ENCODE data around the gene CD300LD.

The CD300LD gene

GRCh38 chr17:74571621-74572270 lies 20.3 kb downstream of the CD300LD start:
- H3K27ac ChIP-seq (ENCODE audit: low read depth, low read length), result no peak overlapping the region
- H3K4me2 ChIP-seq (ENCODE audit: low read length), result no peak overlapping the region
- H3K79me2 ChIP-seq (ENCODE audit: control insufficient read depth, low read length), result no peaks in the 10 kb centered on the region
- TF ChIP-seq, protein P1, sequence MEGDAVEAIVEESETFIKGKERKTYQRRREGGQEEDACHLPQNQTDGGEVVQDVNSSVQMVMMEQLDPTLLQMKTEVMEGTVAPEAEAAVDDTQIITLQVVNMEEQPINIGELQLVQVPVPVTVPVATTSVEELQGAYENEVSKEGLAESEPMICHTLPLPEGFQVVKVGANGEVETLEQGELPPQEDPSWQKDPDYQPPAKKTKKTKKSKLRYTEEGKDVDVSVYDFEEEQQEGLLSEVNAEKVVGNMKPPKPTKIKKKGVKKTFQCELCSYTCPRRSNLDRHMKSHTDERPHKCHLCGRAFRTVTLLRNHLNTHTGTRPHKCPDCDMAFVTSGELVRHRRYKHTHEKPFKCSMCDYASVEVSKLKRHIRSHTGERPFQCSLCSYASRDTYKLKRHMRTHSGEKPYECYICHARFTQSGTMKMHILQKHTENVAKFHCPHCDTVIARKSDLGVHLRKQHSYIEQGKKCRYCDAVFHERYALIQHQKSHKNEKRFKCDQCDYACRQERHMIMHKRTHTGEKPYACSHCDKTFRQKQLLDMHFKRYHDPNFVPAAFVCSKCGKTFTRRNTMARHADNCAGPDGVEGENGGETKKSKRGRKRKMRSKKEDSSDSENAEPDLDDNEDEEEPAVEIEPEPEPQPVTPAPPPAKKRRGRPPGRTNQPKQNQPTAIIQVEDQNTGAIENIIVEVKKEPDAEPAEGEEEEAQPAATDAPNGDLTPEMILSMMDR (IDR thresholded peaks at IDR 0.05; ENCODE audit: low read depth, low read length, poor library complexity, severe bottlenecking), result no peak
- TF ChIP-seq EZH2phosphoT487 (IDR thresholded peaks at IDR 0.05; ENCODE audit: borderline replicate concordance, low read length), result no peak
- H3K27me3 ChIP-seq (ENCODE audit: control insufficient read depth, low read length), result peaks cover 4% of the 10 kb centered on the region; the same call in 1 of the 2 replicates
- no peaks in the 10 kb centered on the region for H3K4me1 ChIP-seq (ENCODE audit: control insufficient read depth, low read length)
- H3F3A ChIP-seq (ENCODE audit: control insufficient read depth, insufficient read depth), result no peaks in the 10 kb centered on the region
- no peak overlapping the region for H3K4me3 ChIP-seq (ENCODE audit: low read length)
- H3K36me3 ChIP-seq (ENCODE audit: control insufficient read depth, low read length), result no peaks in the 10 kb centered on the region
- no peaks in the 10 kb centered on the region for H4K20me1 ChIP-seq (ENCODE audit: control insufficient read depth, insufficient read depth, low read depth, low read length)
- H3K9me3 ChIP-seq (ENCODE audit: control insufficient read depth, insufficient read depth, low read length), result no peaks in the 10 kb centered on the region
- H3K9me2 ChIP-seq (replicated peaks; ENCODE audit: control insufficient read depth, low read length), result no peaks in the 10 kb centered on the region

DNA sequence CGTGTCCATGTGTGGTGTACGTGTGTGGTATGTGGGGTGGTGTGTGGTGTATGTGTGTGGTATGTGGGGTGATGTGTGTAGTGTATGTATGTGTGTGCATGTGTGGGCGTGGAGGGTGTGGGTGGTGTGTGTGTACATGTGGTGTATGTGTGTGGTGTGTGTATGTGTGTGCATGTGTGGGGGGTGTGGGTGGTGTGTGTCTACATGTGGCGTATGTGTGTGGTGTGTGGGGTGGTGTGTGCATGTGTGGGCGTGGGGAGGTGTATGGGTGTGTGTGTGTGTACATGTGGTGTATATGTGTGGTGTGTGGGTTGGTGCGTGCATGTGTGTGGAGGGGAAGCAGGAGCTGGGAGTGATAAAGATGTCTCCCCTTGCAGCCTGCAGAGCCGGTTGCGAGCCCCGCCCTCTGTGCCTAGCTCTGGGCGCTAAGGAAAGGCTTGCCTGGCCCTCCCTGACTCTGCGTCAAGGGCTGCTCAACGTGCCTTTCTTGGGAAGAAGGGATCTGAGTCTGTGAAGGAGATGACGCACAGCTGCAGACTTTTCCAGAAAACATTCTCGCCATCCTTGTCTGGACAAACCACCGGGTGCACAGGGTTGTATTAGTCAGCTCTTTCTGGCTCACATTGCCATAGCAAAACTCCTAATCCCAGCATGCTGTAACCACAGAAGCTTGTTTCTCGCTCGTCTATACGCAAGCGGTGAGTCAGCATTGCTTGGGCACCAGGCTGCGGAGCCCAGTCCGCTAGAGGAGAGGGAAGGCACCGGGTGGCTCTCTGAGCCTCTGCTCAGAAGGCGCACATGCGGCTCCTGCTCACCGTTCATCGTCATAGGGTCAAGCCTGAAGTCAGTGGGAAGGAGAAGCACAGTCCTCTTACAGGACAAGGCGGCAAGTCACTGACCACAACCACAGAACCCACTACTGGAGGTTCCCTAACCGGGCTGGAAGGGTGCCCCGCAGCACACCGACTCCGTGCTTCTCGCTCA lies 22.8 kb downstream of the CD300LD start:
- Histone ChIP-seq H3K27me3 (ENCODE audit: control insufficient read depth, low read length) (peaks cover 4% of the 10 kb centered on the region; the same call in 1 of the 2 replicates), H3K4me1 (ENCODE audit: control insufficient read depth, low read length) (no peaks in the 10 kb centered on the region), H3F3A (ENCODE audit: control insufficient read depth, insufficient read depth) (no peaks in the 10 kb centered on the region), H3K36me3 (ENCODE audit: control insufficient read depth, low read length) (no peaks in the 10 kb centered on the region), H3K27ac (ENCODE audit: low read depth, low read length) (no peak overlapping the region), H3K9me3 (ENCODE audit: control insufficient read depth, insufficient read depth, low read length) (no peaks in the 10 kb centered on the region), H3K79me2 (ENCODE audit: control insufficient read depth, low read length) (no peaks in the 10 kb centered on the region), H3K9me2 (replicated peaks; ENCODE audit: control insufficient read depth, low read length) (no peaks in the 10 kb centered on the region), H4K20me1 (ENCODE audit: control insufficient read depth, insufficient read depth, low read depth, low read length) (no peaks in the 10 kb centered on the region), H3K4me3 (ENCODE audit: low read length) (no peak overlapping the region), H3K4me2 (ENCODE audit: low read length) (no peak overlapping the region)
- TF ChIP-seq EZH2phosphoT487 (IDR thresholded peaks at IDR 0.05; ENCODE audit: borderline replicate concordance, low read length), result no peak
- TF ChIP-seq, protein P1 (IDR thresholded peaks at IDR 0.05; ENCODE audit: low read depth, low read length, poor library complexity, severe bottlenecking), result no peak

DNA sequence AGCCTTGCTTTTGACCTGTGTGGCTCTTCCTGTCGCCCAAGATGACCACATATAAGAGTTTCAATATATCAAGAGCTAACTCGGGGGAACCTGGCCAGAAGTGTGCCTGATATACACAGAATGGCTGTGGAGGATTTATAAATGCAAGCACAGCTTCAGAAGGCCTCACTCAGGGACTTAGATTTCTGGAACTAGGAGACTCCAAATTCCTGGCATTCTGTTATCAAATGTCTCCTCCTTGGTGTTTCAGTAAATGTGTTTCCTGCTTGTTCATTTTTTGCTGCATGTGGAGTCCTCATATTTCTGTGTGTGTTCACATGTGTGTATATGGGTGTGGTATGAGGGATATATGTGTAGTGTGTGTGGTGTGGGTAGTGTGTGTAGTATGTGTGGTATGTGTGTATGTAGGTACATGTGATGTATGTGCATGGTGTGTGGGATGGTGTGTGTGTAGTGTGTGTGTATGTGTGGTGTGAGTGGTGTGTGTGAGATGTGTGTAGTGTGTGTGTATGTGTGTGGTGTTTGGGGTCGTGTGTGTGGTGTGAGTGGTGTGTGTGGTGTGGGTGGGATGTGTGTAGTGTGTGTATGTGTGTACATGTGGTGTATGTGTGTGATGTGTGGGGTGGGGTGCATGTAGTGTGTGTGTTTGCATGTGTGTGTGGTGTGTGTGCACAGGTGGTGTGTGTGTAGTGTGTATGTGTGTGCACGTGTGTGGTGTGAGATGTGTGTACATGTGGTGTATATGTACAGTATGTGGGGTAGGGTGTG lies 23.8 kb downstream of the CD300LD start:
- Histone ChIP-seq H4K20me1 (ENCODE audit: control insufficient read depth, insufficient read depth, low read depth, low read length) (no peaks in the 10 kb centered on the region), H3K27ac (ENCODE audit: low read depth, low read length) (no peak overlapping the region), H3K9me3 (ENCODE audit: control insufficient read depth, insufficient read depth, low read length) (no peaks in the 10 kb centered on the region), H3K4me1 (ENCODE audit: control insufficient read depth, low read length) (no peaks in the 10 kb centered on the region), H3K36me3 (ENCODE audit: control insufficient read depth, low read length) (no peaks in the 10 kb centered on the region), H3K4me2 (ENCODE audit: low read length) (no peak overlapping the region), H3K4me3 (ENCODE audit: low read length) (no peak overlapping the region), H3K27me3 (ENCODE audit: control insufficient read depth, low read length) (peaks cover 4% of the 10 kb centered on the region; the same call in 1 of the 2 replicates), H3K9me2 (replicated peaks; ENCODE audit: control insufficient read depth, low read length) (no peaks in the 10 kb centered on the region), H3K79me2 (ENCODE audit: control insufficient read depth, low read length) (no peaks in the 10 kb centered on the region), H3F3A (ENCODE audit: control insufficient read depth, insufficient read depth) (no peaks in the 10 kb centered on the region)
- TF ChIP-seq, protein P1 (IDR thresholded peaks at IDR 0.05; ENCODE audit: low read depth, low read length, poor library complexity, severe bottlenecking), result no peak
- no peak for TF ChIP-seq EZH2phosphoT487 (IDR thresholded peaks at IDR 0.05; ENCODE audit: borderline replicate concordance, low read length)
